Hippocampal formation (tissue), 2 donors: ENCODE results near the gene CCDC73.
A peak's percentile ranks its signal among the peaks of the same experiment; 100 is the strongest.
"Not testable (repeated sequence)": the region's sequence is repeated elsewhere in the genome, so short reads cannot be mapped to it uniquely, and the experiment has no call there.

Experiments
- DNase-seq, 2 donors: peaks; one replicate each; lab custom pipeline; 2025; lab: John Stamatoyannopoulos, UW

The CCDC73 gene

GRCh38 chr11:32796425-32796824 lies 2.0 kb upstream of the CCDC73 start:
- no peak for DNase-seq

GRCh38 chr11:32792948-32793475 lies 1.4 kb downstream of the CCDC73 start:
- DNase-seq, result peak; percentile 7 to 9

- DNase-seq, result no peak
These were observed 2.1 kb downstream of the CCDC73 start for GRCh38 chr11:32792111-32792947.

- no peak for DNase-seq
These were observed 3.5 kb downstream of the CCDC73 start for GRCh38 chr11:32790916-32791315.

- DNase-seq, result no peak
These were observed 7.7 kb downstream of the CCDC73 start for GRCh38 chr11:32786811-32787210.

- DNase-seq, result no peak
These were observed 9.2 kb downstream of the CCDC73 start for GRCh38 chr11:32785262-32785661.

- DNase-seq, result no peak
These were observed 12.7 kb downstream of the CCDC73 start for GRCh38 chr11:32781721-32782120.

GRCh38 chr11:32780839-32781238 lies 13.6 kb downstream of the CCDC73 start:
- DNase-seq, result not testable (repeated sequence)

GRCh38 chr11:32779136-32779535 lies 15.3 kb downstream of the CCDC73 start:
- DNase-seq, result no peak

GRCh38 chr11:32775908-32776307 lies 18.6 kb downstream of the CCDC73 start:
- DNase-seq, result no peak

GRCh38 chr11:32774081-32774480 lies 20.4 kb downstream of the CCDC73 start:
- DNase-seq, result no peak

- DNase-seq, result no peak
These were observed 21.7 kb downstream of the CCDC73 start for GRCh38 chr11:32772731-32773130.

GRCh38 chr11:32761774-32762173 lies 32.7 kb downstream of the CCDC73 start:
- not testable (repeated sequence) for DNase-seq

- no peak for DNase-seq
These were observed 36.2 kb downstream of the CCDC73 start for GRCh38 chr11:32758291-32758690.

GRCh38 chr11:32753181-32753580 lies 41.3 kb downstream of the CCDC73 start:
- DNase-seq, result not testable (repeated sequence)

GRCh38 chr11:32752001-32752400 lies 42.5 kb downstream of the CCDC73 start:
- no peak for DNase-seq

- DNase-seq, result no peak
These were observed 43.1 kb downstream of the CCDC73 start for GRCh38 chr11:32751381-32751780.

- DNase-seq, result no peak
These were observed 64.5 kb downstream of the CCDC73 start for GRCh38 chr11:32729976-32730375.

- DNase-seq, result no peak
These were observed 71.1 kb downstream of the CCDC73 start for GRCh38 chr11:32723332-32723731.

GRCh38 chr11:32722255-32722654 lies 72.2 kb downstream of the CCDC73 start:
- no peak for DNase-seq

- no peak for DNase-seq
These were observed 81.0 kb downstream of the CCDC73 start for GRCh38 chr11:32713496-32713895.

GRCh38 chr11:32708978-32709377 lies 85.5 kb downstream of the CCDC73 start:
- DNase-seq, result not testable (repeated sequence)

- DNase-seq, result no peak
These were observed 87.3 kb downstream of the CCDC73 start for GRCh38 chr11:32706985-32707741.
